GM10847 (cell line): ENCODE data around the gene NEDD4L.

Source experiments
- POLR2A ChIP-seq: IDR thresholded peaks from 2 replicates; pipeline ENCODE4 v1.6.1; 2011; ENCODE audit not compliant: insufficient read length; ENCODE audit errors: extremely low read depth

Gene NEDD4L

GRCh38 chr18:58161659-58162058 is 117.6 kb downstream of the NEDD4L start:
- TF ChIP-seq POLR2A, result no peak

GRCh38 chr18:58162127-58162526 is 118.1 kb downstream of the NEDD4L start:
- no peak for TF ChIP-seq POLR2A

GRCh38 chr18:58163004-58163590 is 119.1 kb downstream of the NEDD4L start:
- TF ChIP-seq POLR2A, result no peak

GRCh38 chr18:58166278-58166844 is 122.3 kb downstream of the NEDD4L start:
- TF ChIP-seq POLR2A, result no peak

GRCh38 chr18:58167073-58167472 is 123.0 kb downstream of the NEDD4L start:
- no peak for TF ChIP-seq POLR2A

GRCh38 chr18:58168221-58168620 is 124.2 kb downstream of the NEDD4L start:
- TF ChIP-seq POLR2A, result no peak

GRCh38 chr18:58168993-58169392 is 125.0 kb downstream of the NEDD4L start:
- no peak for TF ChIP-seq POLR2A

GRCh38 chr18:58169472-58169871 is 125.4 kb downstream of the NEDD4L start:
- no peak for TF ChIP-seq POLR2A

- no peak for TF ChIP-seq POLR2A
These were observed 128.0 kb downstream of the NEDD4L start for GRCh38 chr18:58172031-58172430.

GRCh38 chr18:58174285-58174684 is 130.3 kb downstream of the NEDD4L start:
- TF ChIP-seq POLR2A, result no peak

- no peak for TF ChIP-seq POLR2A
These were observed 131.2 kb downstream of the NEDD4L start for GRCh38 chr18:58175122-58175785.

GRCh38 chr18:58175786-58176176 is 131.8 kb downstream of the NEDD4L start:
- no peak for TF ChIP-seq POLR2A

- TF ChIP-seq POLR2A, result no peak
These were observed 133.1 kb downstream of the NEDD4L start for GRCh38 chr18:58177004-58177717.

GRCh38 chr18:58177896-58178470 is 134.0 kb downstream of the NEDD4L start:
- TF ChIP-seq POLR2A, result no peak

- no peak for TF ChIP-seq POLR2A
These were observed 134.5 kb downstream of the NEDD4L start for GRCh38 chr18:58178511-58178910.

GRCh38 chr18:58180172-58180571 is 136.1 kb downstream of the NEDD4L start:
- TF ChIP-seq POLR2A, result no peak

GRCh38 chr18:58180738-58181353 is 136.8 kb downstream of the NEDD4L start:
- no peak for TF ChIP-seq POLR2A
